NCI-H1105 treated with DMSO at 0.1 percent for 48 hours (cell line): ENCODE results near the gene STK24.
A peak's percentile ranks its signal among the peaks of the same experiment; 100 is the strongest.

Experiments
- DNase-seq: peaks from one replicate; lab custom pipeline; 2025; lab: John Stamatoyannopoulos, UW

STK24 gene

DNA sequence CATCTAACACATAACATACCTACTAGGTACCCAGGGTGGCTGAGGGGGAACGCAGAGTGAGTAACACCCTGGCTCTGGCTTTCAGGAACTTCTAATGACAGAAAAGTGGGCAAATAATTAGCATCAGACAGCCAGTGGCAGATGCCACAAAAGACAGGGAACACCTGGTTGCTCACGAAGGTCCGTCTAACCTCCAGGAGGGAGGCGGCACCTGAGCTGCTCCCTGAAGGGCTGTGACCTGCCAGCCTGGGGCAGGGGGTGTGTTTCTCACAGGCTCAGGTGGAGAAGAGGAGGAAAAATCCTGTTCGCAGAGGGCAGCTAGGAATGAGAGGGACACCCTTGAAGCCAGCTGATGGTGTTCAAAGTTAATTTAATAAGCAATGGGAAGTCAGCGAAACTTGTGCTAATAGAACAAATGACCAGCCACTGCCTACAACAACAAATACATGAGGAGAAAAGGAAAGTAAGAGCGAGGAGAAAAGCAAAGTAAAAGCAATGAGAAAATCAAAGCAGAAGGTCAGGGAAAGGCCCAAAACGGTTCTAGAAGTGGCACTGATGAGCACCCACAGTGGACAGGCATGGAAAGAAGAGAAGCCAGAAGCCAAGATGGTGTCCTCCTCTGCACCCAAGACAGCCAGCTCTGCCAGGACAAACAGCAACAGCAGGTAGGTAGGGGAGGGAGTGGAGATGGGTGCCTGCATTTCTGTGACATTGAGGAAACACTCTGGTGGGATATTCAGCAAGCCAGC lies 87.3 kb downstream of the STK24 start:
- DNase-seq = no peak

- no peak for DNase-seq
These were observed 88.2 kb downstream of the STK24 start for GRCh38 chr13:98488736-98489135.

- DNase-seq = no peak
These were observed 89.4 kb downstream of the STK24 start for GRCh38 chr13:98487522-98487921.

DNA sequence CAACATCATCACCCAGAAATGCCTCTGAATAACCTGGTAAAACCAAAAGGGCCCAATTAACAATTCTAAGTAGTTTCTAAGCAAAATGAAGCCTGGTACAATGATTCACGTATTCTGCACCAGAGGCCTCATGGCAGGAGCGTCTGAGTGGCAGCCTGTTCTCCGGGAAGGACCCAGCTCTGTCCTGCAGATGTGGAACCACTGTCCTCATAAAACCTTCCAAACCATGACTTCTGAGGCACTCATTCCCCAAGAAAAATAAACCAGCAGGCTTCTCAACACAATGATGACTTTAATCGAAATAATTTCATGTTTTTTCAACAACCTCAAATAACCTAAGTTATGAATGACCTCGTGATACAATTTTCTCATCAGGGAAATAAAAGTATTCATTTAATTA lies 89.9 kb downstream of the STK24 start:
- DNase-seq = no peak

DNA sequence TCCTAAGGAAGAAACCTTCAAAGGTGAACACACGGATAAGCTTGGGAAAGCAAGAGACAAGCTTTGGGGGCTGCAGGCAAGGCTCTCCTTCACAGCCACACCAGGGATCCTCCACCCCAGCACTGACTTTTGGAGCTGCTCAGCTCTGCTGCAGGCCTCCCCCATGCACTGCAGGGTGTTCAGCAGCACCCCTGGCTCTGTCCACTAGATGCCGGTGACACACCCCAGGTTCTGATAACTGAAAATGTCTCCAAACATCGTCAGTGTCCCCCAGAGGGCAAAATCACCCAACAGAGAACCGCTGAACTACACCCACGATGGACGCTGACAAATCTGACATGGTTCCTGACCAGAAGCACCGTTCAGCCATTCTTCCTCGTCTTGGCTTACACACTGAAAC lies 90.5 kb downstream of the STK24 start:
- DNase-seq = no peak

- DNase-seq = no peak
These were observed 91.3 kb downstream of the STK24 start for GRCh38 chr13:98485561-98485960.

DNA sequence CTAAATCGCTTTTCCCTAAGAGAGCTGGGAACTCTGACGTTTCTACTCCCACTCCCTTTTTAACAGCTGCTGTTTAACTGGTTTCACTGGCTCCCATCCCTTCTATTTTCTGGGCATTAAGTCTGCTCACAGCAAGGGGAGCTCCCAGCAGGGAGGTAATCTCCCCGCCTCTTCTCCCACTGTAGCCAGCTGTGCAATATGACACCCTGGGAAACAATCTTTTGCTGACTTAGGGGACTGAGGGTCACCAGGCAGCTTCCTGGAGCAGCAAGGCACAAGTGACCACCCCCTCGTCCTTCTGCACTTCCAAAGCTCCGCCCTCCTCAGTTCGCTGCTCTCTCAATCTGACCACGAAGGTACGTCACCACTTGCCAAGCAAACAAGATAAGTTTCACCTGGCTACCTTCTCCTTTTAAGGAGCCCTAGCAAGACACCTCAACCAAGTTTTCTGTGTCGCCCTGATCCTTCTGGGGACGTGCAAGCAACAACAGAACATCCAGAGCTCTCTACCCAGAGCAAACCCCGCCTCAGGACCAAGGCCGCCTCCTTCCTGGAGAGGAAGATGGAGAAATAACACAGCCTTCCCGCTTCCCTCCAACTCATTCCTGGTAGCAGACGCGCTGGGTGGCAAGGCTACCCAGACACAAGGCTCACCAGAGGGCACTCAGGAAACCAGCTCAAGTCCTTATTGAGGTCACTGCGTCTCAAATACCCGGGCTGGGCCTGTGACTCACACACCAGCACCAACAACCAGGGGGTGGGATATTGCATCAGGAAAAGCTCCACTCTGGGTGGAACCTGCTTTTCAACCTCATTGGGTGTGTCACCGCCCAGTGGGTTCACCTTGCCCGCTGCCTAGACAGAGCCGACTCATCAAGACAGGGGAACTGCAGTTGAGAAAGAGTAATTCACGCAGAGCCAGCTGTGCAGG lies 92.4 kb downstream of the STK24 start:
- peak; percentile 42 for DNase-seq

GRCh38 chr13:98483601-98484288 lies 93.2 kb downstream of the STK24 start:
- DNase-seq = no peak

DNA sequence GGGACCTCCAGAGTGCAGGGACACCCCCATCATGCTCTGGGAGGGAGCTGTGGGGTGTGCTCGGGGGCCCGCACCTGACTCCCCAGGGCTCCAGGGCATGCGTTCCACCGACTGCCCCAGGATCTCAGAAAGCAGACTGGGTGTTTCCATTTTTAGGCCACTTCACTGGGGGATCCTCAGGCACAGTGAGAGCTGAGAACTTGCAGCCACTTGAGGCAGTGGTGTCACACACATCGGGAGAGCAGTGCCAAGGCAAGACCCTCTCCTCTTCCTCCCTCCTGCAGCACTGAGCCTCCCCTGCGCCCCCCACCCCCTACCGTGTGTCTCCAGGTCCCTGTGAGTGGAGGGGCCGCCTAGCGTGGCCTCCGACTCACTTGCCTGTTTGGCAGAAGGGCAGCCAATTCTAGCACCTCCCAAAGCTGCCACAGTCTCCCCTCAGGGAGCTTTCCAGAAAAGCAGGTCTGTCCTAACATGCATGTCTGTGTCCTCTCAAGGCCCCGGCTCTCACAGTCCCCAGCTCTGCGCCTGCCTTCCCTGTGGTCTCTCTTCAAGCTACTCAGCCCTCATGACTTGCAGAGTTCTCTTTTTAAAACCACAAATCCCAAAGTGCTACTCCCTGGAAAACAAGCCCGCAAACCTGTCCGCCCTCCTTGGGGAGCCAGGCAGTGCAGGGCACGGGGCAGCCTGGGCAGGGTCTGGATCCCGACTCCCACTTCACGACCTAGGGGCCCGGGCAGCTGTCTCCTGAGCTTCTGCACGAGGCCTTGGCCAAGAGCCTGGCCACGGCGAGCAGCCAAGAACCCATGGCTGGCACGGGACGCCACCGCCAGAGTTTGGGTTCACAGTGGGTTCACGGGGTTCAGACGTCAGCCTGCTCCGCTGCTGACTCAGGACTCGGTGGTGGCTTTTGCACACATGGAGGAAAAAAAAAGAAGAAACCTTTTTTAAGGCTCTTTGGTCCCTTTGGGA lies 94.1 kb downstream of the STK24 start:
- no peak for DNase-seq

- DNase-seq = no peak
These were observed 95.7 kb downstream of the STK24 start for GRCh38 chr13:98480915-98481877.

- DNase-seq = no peak
These were observed 97.4 kb downstream of the STK24 start for GRCh38 chr13:98479496-98480003.

DNA sequence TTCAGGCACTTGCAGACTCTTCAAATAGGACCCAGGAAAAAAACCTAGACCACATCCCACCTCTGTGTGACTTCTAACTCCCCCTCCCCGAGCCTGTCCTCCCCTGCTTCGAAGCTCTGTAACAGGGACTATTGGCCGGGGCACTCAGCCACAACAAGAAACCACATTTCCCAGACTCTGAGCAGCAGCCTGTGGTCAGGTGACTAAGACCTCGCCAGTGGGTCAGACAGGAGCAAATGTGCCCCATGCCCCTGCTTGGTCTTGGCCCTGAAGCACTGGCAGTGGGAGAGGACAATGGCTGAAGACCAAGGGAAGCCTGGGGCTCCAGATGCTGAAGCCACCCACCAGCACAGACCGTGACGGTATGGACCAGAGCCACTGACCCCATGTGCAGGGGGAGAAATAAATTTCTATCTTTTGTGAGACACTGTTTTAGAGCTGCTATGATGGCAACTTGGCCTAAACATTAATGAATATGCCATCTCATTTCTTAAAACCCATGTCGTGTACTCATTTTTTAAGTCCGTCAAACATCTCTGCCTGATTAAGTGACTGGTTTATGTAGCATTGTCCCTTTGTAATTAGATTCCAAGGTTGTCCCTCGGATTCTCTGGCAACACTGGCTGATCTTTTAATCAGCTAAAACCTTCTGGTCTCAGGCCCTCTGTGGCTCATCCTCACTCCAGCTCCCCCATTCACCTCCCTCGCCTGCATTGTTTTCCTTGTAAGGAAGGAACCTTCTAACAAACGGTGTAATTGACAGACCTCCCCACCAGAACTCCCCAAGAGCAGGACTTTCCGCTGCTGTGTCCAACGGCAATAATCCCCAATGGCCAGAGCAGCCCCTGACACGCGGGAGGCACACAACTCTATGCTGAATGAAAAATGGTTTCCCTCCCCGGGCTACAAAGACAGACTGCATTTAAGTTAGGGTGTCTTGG lies 98.4 kb downstream of the STK24 start:
- DNase-seq = no peak

GRCh38 chr13:98476538-98476966 lies 100.4 kb downstream of the STK24 start:
- no peak for DNase-seq

DNA sequence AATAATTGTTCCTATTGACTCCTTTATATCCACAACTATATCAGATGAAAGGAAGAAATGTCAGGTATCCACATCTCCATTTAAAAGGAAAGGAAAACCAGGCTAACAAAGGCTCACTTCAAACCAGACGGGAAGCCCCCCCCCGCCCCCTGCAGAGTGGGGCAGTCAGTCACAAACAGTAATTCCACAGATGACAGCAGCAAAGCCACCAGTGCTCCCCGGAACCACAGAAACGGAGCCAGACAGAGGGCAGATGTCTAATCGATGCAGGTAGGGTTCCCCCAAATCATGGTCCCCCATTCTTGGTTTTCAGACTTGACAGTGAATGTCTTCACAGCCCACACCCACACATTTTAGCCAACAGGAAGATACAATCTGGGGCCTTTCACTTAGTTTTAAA lies 100.8 kb downstream of the STK24 start:
- DNase-seq = no peak

GRCh38 chr13:98475522-98475921 lies 101.4 kb downstream of the STK24 start:
- DNase-seq = no peak

DNA sequence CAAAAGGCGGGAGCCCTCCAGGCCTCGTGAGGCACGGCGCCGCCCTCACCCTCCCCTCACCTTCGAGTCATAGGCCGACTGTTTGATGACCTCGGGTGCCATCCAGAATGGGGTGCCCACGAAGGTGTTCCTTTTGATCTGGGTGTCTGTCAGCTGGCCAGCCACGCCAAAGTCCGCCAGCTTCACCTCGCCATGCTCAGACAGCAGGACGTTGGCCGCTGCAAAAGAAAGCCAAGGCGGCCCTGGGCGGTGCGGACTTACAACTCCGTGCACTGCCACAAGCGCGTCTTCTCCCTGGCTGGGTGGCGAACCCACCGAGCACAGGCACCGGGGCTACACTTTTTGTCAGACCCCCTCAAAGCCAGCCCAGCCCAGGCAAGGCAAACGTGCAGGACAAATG lies 102.1 kb downstream of the STK24 start:
- DNase-seq = no peak

DNA sequence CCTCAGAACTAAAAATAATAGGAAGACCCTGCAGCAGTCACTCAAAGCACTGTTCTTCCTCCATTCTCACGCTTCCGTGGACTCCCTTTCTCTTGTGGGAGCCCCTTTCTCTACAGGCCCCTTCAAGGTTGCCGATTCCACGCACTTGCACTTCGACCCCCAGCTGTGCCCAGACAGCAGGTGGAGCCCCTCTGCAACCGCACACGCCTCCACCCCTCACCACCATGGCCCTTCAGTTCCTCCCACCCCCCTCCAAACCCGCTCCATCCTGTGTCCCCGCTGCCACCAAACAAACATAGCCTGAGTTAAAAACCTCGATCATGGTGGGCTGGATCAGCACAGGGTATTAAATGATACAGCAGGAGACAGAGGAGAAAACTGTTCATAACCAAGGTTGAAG lies 102.6 kb downstream of the STK24 start:
- no peak for DNase-seq

DNA sequence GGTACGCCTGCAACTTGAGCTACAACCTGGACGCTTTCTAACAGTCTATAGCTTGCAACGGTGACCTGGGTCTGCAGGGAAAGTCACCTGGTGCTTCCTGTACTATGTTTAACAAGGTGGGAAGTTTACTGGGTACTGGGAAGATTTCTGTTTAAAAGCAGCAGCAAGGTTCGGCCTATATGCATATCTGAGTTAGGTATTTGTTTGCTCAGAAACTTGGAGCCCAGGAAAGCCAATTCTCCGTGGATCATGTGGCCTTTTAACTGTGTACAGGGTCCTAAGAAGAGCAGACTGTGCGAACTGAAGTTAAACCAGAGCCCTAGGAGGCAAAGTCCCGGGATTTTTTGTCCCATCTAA lies 103.1 kb downstream of the STK24 start:
- no peak for DNase-seq
